GM21717 (cell line): Measurements from ENCODE around the gene FCGR3A.
A peak's percentile ranks its signal among the peaks of the same experiment; 100 is the strongest.
"Not testable (repeated sequence)": the region's sequence is repeated elsewhere in the genome, so short reads cannot be mapped to it uniquely, and the experiment has no call there.

Source experiments
- ATAC-seq: cut with Tn5 transposase; IDR thresholded peaks from one replicate; pipeline ENCODE4 v1.9.1; 2021; ENCODE audit warnings: mild to moderate bottlenecking, moderate library complexity; ENCODE audit not compliant: unreplicated experiment

Gene FCGR3A

GRCh38 chr1:161531986-161532643, 17.5 kb downstream of the FCGR3A start:
- ATAC-seq, result no peak

DNA sequence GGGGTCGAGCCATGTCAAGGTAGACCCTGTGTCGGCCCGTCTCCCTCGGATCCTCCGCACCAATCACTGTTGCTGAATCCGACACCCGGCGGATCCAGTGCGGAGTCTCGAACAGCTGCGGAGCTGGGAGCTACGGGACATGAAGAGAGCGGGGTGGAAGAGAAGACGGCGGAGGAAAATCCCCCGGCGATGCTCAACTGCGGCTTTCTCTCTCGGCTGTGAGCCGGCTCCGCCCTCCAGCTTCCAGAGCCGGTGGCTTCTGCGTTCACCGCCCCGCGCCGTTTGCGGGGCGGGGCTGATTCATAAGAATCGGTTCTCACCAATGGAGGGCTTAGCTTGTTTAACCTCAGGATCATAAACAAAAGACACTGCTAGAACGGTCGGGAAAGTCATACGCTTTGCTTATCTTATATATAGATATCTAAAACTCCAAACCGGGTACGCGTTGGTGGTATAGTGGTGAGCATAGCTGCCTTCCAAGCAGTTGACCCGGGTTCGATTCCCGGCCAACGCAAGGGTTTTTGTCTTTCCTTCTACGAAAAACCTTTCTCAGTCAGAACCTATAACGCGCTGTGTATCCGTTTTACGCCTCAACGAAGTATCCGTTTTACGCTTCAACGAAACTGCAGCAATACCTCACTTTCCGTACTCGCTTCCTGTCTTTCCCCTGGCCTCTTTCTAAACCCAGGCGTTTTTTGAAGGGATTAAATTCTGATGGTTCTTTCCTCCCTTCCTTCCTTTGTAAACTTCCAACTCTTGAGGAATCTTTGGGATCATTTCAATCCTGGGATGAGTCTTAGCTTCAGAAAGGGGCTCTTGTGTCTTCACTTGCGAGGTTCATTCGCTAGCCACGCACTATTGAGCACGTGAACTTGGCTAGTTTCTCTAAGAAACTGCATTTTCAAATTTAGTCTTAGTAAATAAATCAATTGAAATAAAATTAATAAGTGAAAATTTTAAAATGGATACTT, 18.7 kb downstream of the FCGR3A start:
- peak; percentile 51 for ATAC-seq

- not testable (repeated sequence) for ATAC-seq
These were observed 19.5 kb downstream of the FCGR3A start for GRCh38 chr1:161530158-161530557.

GRCh38 chr1:161529463-161530104, 20.0 kb downstream of the FCGR3A start:
- not testable (repeated sequence) for ATAC-seq

DNA sequence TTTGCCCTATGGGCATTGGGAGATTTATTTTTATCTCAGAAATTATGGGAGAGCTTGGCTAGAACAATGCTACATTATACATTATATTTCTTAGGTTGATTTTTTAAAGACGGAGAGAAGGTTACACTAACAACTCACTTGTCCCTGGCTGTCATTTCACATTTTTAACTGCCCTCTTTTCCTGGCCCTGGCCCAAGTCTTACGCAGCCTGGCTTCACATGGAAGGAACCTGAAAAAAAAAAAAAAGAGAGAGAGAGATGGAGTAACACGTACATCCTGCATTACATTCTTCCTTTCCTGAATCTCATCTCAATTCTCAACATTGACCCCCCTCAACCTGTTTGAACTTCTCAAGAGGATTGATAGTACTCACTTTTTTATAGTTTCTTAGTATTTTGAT, 21.1 kb downstream of the FCGR3A start:
- ATAC-seq, result not testable (repeated sequence)

DNA sequence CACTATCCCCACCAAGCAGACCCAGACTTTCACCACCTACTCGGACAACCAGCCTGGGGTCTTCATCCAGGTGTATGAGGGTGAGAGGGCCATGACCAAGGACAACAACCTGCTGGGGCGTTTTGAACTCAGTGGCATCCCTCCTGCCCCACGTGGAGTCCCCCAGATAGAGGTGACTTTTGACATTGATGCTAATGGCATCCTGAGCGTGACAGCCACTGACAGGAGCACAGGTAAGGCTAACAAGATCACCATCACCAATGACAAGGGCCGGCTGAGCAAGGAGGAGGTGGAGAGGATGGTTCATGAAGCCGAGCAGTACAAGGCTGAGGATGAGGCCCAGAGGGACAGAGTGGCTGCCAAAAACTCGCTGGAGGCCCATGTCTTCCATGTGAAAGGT, 23.7 kb downstream of the FCGR3A start:
- ATAC-seq, result not testable (repeated sequence)

DNA sequence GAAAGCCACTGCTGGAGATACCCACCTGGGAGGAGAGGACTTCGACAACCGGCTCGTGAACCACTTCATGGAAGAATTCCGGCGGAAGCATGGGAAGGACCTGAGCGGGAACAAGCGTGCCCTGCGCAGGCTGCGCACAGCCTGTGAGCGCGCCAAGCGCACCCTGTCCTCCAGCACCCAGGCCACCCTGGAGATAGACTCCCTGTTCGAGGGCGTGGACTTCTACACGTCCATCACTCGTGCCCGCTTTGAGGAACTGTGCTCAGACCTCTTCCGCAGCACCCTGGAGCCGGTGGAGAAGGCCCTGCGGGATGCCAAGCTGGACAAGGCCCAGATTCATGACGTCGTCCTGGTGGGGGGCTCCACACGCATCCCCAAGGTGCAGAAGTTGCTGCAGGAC, 24.3 kb downstream of the FCGR3A start:
- not testable (repeated sequence) for ATAC-seq

GRCh38 chr1:161524742-161525291, 24.8 kb downstream of the FCGR3A start:
- ATAC-seq, result peak; percentile 31

GRCh38 chr1:161523817-161524741, 25.5 kb downstream of the FCGR3A start, which contains the start of gene HSPA6:
Gene HSPA6, plus strand, starts transcription at chr1:161524540. Its CDS starts 119 bp downstream, at chr1:161524659.
- peak; percentile 64 for ATAC-seq

DNA sequence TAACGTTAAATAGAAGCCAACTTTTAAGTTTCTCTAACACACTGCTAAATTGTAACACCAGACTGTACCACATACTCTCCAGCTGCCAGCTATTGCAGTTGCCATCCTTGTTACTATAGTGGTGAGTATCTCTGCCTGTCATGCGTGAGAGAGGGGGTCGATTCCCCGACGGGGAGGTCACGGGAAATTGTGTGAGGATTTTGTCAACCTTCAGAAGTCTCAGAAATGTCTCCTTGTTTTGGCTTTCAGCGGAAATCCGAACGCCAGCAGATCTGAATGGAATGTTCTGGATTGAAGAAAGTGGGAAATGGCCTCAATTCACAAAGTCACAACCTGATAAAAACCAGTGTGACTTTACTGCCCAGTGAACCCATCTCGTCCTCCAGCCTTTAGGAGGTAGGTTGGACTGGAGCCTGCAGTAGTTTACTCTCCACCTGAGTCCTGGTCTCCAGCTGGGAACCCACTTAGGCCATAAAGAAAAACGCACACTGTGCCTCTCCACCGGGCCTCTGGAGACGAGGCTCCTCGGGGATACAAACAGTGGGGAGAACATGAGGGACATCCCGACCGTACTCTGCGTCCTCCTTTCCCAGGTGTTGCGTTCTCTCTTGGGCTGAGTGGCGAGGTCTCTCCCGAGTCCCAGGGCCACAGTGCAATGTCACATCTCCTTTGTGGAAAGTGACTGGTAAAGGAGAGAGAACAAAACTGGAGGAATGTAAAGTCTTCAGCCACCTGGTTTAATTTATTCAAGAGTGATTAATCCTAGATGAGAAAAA, 26.4 kb downstream of the FCGR3A start:
- ATAC-seq, result not testable (repeated sequence)

DNA sequence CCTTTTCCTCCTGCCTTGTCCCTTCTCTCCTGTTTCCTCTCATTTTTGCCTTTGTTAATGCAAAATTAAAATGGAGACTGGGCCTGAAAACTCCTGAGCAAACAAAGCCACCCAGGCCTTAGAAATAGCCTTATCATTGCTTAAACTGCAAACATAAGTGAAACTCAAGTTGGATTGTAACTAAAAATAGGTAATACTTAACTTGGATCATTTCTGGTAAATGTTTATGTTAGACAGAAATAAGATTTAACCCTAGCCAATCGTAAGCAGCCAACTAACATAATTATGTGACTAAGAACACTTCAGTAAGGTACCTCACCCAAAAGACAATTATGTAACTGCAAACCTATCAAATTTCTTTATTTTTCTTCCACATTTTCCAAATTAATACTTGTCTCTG, 35.7 kb downstream of the FCGR3A start:
- ATAC-seq, result not testable (repeated sequence)

DNA sequence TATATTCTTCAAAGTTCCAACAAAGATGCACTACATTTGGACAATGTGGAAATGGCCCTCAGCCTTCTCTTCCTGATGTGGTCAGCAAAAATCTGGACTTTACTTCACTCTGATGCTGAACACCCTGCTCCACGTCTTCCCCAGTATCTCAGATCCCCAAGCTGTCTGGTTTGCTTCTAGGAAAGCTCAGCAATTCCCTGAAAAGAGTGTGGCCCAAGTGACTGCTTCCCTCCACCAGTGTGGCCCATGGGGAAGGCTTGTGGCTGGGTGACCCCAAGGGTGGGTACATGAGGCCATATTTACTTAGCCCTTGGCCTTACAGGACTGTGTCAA, 36.2 kb downstream of the FCGR3A start:
- not testable (repeated sequence) for ATAC-seq

- ATAC-seq, result not testable (repeated sequence)
These were observed 36.8 kb downstream of the FCGR3A start for GRCh38 chr1:161512636-161513447.

- ATAC-seq, result no peak
These were observed 37.9 kb downstream of the FCGR3A start for GRCh38 chr1:161511756-161512060.

DNA sequence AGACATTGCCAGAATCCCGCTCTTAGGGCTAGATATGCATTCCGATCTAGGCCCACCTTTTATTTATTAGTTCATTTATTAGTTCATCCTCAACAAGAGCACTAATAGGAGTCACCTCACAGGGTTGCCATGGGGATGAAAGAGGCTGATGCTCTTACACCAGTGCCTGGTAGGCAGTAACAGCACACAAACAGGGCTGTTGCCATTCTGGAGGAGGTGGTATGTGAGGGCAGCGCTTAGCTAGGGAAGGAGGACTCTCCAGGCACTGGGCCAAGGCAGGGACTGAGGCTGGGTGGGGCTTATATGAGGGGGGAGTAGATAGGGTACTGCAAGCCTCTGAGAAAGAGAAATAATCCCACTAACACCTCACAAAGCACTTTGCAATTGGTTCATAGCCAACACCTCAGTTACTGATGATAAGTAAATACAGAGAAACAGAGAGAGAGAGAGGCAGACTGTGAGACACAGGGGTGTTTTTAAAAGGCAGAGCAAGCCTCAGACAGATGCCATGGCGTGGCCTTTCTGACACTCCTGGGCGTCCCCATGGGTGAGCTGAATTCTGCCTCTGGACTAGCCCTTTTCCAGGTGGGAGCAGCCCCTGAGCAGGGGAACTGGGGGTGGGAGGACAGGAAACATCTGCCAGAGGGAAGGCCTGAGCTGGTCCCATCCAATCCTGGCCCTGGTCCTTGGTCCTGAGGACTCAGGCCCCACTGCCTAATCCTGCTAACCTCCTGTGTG, 38.4 kb downstream of the FCGR3A start:
- ATAC-seq, result no peak

- ATAC-seq, result no peak
These were observed 39.1 kb downstream of the FCGR3A start for GRCh38 chr1:161510477-161510876.

DNA sequence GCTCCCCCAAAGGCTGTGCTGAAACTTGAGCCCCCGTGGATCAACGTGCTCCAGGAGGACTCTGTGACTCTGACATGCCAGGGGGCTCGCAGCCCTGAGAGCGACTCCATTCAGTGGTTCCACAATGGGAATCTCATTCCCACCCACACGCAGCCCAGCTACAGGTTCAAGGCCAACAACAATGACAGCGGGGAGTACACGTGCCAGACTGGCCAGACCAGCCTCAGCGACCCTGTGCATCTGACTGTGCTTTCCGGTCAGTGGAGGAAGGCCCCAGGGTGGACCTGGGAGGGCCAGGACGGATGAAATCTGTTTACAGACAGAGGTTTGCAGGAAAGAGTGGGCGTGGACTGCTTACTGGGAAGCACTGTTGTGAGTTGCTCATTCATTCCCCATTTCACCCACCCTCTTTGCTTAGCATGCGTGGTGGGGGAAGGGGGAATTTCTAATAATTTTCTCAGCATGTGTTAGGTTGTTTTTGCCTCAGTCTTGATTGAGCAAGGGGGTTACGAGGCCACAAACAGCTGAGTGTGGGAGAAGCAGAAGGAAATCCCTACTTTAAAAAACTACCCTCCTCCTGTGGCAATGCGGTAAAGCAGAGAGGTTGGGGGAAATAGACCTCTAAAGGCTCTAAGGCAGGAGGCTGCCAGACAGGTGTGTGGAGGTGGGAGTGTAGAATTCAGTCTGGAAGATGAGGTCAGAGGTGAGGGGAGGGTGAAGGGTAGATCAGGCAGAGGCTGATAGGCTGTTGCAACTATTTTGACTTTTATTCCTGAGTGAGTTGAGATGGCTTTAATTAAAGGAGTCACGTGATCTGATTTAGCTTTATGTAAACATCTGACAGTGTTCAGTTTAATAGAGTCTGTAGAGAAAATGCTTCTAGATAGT, 43.0 kb downstream of the FCGR3A start:
- ATAC-seq, result no peak
